HCT116 (cell line): ENCODE measurements around the gene SEC16A.

Source experiments
- EZH2 ChIP-seq: fragments of 200-600 bp; sonication (generic); IDR thresholded peaks from 2 replicates; pipeline ENCODE4 v1.6.1; 2017; ENCODE audit warnings: antibody characterized with exemption, mixed run types
- POLR2A ChIP-seq: IDR thresholded peaks from 2 replicates; pipeline ENCODE4 v1.7.0; 2011; ENCODE audit warnings: borderline replicate concordance; ENCODE audit not compliant: insufficient read depth, insufficient read length; ENCODE audit errors: extremely low read depth
- POLR2AphosphoS5 ChIP-seq: IDR thresholded peaks from 2 replicates; pipeline ENCODE4 v1.6.1; 2011; ENCODE audit warnings: mild to moderate bottlenecking, low read depth, low read length, moderate library complexity
- SIN3A ChIP-seq: IDR thresholded peaks from 2 replicates; pipeline ENCODE4 v1.6.1; 2012; ENCODE audit warnings: low read depth
- TCF7L2 ChIP-seq: IDR thresholded peaks from 2 replicates; pipeline ENCODE4 v1.7.0; 2011; ENCODE audit warnings: borderline replicate concordance, inconsistent platforms; ENCODE audit not compliant: insufficient read depth, insufficient read length; ENCODE audit errors: extremely low read depth
- ZNF274 ChIP-seq: fragments of 200-500 bp; sonication (Bioruptor generic); IDR thresholded peaks from 2 replicates; pipeline ENCODE4 v1.6.1; 2014; ENCODE audit warnings: mild to moderate bottlenecking, low read depth, low read length, inconsistent platforms
- TF ChIP-seq, protein P1 (sequence below), 3 experiments: fragments of 200-600 bp in 1 of 3; sonication (generic) in 1 of 3; IDR thresholded peaks in 2 of 3; conservative IDR thresholded peaks in 1 of 3; 2 replicates each; pipeline ENCODE4 v1.5.1; 2012 to 2017; ENCODE audit warnings: low read depth in 2 of 3, low read length in 2 of 3, antibody characterized with exemption in 1 of 3, borderline replicate concordance in 1 of 3, control low read depth in 1 of 3, mild to moderate bottlenecking in 1 of 3, mixed read lengths in 1 of 3, mixed run types in 1 of 3, moderate library complexity in 1 of 3; ENCODE audit not compliant: insufficient read depth in 1 of 3
- TF ChIP-seq, protein P2 (sequence below): IDR thresholded peaks from 2 replicates; pipeline ENCODE4 v1.6.1; 2012; ENCODE audit warnings: low read depth

DNA sequence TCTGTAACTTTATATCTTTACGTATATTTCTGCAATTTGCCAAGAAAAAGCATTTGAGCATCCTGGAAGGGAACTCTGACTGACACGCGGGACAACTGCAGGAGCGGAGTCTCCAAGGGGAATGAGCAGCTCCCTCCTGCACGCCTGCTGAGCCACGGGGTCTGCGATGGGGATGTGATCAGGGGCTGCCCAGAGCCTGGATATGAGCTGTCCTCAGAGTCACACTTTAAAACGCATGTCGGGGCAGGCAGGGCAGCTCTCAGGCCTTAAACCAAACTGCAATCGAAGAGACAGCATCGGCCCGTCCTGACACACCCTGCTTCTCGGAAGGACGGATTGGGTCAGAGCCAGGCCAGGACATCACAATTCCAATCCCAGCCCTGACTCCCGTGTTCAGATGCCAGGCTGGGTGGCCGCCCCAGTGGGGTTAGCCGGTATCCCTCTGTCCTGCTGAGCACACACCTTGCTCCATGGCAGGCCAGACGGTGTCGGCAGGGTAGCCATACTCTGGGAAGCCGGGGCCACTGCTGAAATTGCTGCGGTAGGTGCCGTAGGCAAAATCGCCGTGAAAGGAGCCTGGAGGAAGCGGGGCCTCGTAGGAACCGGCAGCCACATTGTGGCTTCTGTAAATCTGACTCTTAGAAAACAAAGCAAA, 17.2 kb downstream of the SEC16A start:
- TF ChIP-seq, protein P1, sequence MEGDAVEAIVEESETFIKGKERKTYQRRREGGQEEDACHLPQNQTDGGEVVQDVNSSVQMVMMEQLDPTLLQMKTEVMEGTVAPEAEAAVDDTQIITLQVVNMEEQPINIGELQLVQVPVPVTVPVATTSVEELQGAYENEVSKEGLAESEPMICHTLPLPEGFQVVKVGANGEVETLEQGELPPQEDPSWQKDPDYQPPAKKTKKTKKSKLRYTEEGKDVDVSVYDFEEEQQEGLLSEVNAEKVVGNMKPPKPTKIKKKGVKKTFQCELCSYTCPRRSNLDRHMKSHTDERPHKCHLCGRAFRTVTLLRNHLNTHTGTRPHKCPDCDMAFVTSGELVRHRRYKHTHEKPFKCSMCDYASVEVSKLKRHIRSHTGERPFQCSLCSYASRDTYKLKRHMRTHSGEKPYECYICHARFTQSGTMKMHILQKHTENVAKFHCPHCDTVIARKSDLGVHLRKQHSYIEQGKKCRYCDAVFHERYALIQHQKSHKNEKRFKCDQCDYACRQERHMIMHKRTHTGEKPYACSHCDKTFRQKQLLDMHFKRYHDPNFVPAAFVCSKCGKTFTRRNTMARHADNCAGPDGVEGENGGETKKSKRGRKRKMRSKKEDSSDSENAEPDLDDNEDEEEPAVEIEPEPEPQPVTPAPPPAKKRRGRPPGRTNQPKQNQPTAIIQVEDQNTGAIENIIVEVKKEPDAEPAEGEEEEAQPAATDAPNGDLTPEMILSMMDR (IDR thresholded peaks at IDR 0.05 in 2 of 3, conservative IDR thresholded peaks at IDR 0.05 in 1 of 3; ENCODE audit: borderline replicate concordance in 1 of 3, insufficient read depth in 1 of 3, low read depth in 2 of 3, low read length in 2 of 3): no peak
- no peak for TF ChIP-seq ZNF274
- TF ChIP-seq, protein P2, sequence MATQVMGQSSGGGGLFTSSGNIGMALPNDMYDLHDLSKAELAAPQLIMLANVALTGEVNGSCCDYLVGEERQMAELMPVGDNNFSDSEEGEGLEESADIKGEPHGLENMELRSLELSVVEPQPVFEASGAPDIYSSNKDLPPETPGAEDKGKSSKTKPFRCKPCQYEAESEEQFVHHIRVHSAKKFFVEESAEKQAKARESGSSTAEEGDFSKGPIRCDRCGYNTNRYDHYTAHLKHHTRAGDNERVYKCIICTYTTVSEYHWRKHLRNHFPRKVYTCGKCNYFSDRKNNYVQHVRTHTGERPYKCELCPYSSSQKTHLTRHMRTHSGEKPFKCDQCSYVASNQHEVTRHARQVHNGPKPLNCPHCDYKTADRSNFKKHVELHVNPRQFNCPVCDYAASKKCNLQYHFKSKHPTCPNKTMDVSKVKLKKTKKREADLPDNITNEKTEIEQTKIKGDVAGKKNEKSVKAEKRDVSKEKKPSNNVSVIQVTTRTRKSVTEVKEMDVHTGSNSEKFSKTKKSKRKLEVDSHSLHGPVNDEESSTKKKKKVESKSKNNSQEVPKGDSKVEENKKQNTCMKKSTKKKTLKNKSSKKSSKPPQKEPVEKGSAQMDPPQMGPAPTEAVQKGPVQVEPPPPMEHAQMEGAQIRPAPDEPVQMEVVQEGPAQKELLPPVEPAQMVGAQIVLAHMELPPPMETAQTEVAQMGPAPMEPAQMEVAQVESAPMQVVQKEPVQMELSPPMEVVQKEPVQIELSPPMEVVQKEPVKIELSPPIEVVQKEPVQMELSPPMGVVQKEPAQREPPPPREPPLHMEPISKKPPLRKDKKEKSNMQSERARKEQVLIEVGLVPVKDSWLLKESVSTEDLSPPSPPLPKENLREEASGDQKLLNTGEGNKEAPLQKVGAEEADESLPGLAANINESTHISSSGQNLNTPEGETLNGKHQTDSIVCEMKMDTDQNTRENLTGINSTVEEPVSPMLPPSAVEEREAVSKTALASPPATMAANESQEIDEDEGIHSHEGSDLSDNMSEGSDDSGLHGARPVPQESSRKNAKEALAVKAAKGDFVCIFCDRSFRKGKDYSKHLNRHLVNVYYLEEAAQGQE: no peak
- TF ChIP-seq POLR2A: no peak
- TF ChIP-seq SIN3A: no peak
- TF ChIP-seq EZH2: no peak
- TF ChIP-seq POLR2AphosphoS5: no peak
- no peak for TF ChIP-seq TCF7L2
